GM19193 (cell line): ENCODE data around the gene PCDHGB1.
"Not testable (repeated sequence)": the region's sequence is repeated elsewhere in the genome, so short reads cannot be mapped to it uniquely, and the experiment has no call there.

ENCODE experiments used
- POLR2A ChIP-seq: IDR thresholded peaks from 4 replicates; pipeline ENCODE4 v1.6.1; 2011; ENCODE audit not compliant: insufficient read depth, insufficient read length; ENCODE audit errors: extremely low read depth

Gene PCDHGB1

DNA sequence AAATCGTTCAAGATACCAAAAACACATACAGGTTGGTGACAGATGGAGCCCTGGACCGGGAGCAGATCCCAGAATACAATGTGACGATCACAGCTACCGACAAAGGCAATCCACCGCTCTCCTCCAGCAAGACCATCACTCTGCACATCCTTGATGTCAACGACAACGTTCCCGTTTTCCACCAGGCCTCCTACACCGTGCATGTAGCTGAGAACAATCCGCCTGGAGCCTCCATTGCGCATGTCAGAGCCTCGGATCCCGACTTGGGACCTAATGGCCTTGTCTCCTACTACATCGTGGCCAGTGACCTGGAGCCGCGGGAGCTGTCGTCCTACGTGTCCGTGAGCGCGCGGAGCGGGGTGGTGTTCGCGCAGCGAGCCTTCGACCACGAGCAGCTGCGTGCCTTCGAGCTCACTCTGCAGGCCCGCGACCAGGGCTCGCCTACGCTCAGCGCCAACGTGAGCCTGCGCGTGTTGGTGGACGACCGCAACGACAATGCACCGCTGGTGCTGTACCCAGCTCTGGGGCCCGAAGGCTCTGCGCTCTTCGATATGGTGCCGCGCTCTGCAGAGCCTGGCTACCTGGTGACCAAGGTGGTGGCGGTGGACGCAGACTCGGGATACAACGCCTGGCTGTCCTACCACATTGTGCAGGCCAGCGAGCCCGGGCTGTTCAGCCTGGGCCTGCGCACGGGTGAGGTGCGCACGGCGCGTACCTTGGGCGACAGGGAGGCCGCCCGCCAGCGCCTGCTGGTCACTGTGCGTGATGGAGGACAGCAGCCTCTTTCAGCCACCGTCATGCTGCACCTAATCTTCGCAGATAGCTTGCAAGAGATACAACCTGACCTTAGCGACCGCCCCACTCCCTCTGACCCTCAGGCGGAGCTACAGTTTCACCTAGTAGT, 21.9 kb downstream of the PCDHGB1 start:
- no peak for TF ChIP-seq POLR2A

DNA sequence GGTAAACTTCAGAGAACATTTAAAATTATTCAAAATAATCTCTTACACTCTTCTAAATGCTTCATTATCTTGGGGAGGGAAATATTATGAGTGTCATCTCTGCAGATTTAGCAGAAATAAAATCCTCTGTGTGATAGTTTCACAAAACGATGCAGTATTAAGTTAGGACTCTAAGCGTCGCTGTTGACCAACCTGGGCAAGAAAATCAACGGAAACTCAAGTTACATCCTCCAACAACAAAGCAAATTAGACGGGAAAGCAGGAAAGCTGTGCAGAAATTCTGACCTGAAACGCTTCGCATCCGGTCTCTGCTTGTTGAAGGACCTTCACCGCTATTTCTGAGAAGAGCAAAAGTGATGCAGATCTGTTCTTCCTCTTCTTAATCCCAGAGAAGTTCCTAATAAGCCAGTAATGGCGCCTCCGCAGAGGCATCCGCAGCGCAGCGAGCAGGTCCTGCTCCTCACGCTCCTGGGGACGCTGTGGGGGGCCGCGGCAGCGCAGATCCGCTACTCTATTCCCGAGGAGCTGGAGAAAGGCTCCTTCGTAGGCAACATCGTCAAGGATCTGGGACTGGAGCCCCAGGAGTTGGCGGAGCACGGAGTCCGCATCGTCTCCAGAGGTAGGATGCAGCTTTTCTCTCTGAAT, 23.9 kb downstream of the PCDHGB1 start, which contains the start of gene PCDHGA6:
Gene PCDHGA6 (plus strand): TSS at position 219 of the 645 bp plus-strand sequence. CDS start 193 bp downstream, at position 412.
- no peak for TF ChIP-seq POLR2A

DNA sequence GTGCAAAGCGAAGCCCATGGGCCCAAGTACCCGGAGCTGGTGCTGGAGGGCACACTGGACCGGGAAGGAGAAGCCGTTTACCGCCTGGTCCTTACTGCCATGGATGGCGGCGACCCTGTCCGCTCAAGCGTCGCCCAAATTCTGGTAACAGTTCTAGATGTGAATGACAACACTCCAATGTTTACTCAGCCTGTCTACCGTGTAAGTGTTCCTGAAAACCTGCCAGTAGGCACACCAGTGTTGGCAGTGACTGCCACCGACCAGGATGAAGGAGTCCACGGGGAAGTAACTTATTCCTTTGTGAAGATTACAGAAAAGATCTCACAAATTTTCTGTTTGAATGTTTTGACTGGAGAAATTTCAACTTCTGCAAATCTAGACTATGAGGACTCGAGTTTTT, 24.7 kb downstream of the PCDHGB1 start:
- TF ChIP-seq POLR2A: no peak

DNA sequence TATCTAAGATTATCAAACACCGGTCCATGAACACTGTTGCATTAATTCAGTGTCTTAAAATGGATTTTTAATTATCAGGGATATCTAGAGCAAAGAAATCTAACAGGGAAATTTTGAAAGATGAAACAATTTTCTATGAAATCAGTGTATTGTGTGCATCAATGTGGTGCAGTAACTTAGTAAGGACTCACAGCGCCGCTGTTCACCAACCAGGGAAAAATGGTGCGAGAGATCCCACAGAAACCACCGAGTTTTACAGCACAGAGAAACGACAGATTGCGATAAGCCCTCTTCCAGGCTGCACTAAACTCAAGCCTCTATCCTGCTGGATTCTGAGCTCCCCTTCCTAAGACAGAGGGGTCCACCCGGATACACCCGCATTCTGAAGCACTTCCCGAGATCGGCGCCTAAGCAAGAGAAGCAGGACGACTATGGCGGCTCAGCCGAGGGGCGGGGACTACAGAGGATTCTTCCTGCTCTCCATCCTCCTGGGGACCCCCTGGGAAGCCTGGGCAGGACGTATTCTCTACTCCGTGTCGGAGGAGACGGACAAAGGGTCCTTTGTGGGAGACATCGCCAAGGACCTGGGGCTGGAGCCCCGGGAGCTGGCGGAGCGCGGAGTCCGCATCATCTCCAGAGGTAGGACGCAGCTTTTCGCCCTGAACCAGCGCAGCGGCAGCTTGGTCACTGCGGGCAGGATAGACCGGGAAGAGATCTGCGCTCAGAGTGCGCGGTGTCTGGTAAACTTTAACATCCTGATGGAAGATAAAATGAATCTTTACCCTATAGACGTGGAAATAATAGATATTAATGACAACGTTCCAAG, 32.8 kb downstream of the PCDHGB1 start, which contains the start of gene PCDHGA7:
Gene PCDHGA7 (plus strand): TSS at position 274 of the 826 bp plus-strand sequence. CDS start 158 bp downstream, at position 432.
- TF ChIP-seq POLR2A: no peak

DNA sequence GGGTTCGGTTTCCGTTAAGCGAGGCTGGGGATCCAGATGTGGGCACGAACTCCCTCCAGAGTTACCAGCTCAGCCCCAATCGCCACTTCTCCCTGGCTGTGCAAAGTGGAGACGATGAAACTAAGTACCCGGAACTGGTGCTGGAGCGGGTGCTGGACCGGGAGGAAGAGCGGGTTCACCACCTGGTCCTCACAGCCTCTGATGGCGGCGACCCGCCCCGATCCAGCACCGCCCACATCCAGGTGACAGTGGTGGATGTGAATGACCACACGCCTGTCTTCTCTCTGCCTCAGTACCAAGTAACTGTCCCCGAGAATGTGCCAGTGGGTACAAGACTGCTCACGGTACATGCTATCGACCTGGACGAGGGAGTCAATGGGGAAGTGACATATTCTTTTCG, 33.4 kb downstream of the PCDHGB1 start:
- TF ChIP-seq POLR2A: no peak

DNA sequence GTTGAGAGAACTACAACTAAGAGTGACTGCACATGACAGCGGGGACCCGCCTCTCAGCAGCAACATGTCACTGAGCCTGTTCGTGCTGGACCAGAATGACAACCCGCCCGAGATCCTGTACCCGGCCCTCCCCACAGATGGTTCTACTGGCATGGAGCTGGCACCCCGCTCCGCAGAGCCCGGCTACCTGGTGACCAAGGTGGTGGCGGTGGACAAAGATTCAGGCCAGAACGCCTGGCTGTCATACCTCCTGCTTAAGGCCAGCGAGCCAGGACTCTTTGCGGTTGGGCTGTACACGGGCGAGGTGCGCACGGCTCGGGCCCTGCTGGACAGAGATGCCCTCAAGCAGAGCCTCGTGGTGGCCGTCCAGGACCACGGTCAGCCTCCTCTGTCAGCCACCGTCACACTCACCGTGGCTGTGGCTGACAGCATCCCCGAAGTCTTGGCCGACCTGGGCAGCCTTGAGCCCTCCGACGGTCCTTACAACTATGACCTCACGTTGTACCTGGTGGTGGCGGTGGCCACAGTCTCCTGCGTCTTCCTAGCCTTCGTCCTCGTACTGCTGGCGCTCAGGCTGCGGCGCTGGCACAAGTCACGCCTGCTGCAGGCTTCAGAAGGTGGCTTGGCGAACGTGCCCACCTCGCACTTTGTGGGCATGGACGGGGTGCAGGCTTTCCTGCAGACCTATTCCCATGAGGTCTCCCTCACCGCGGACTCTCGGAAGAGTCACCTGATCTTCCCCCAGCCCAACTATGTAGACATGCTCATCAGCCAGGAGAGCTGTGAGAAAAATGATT, 34.8 kb downstream of the PCDHGB1 start:
- TF ChIP-seq POLR2A: no peak

DNA sequence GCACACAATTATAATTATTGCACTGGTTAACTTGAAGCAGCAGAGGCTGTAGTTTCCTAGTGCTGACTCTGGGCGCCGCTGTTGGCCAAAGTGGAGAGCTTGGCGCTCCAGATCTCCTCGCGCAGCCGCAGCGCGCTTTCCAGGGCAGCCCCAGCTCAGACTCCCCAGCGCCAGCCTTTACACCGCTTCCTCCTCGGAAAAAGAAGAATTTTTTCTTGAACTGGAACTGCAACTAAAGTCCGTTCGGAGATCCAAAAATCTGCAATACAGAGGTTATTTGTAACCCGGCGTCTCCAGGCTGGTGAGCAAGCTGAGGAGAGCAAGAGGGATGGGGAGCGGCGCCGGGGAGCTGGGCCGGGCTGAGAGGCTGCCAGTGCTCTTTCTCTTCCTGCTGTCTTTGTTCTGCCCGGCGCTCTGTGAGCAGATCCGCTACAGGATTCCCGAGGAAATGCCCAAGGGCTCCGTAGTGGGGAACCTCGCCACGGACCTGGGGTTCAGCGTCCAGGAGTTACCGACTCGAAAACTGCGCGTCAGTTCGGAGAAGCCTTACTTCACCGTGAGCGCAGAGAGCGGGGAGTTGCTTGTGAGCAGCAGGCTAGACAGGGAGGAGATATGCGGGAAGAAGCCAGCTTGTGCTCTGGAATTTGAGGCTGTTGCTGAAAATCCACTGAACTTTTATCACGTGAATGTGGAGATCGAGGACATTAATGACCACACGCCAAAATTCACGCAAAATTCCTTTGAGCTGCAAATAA, 37.8 kb downstream of the PCDHGB1 start, which contains the start of gene PCDHGB4:
Gene PCDHGB4 (plus strand): TSS at position 142 of the 755 bp plus-strand sequence. CDS start 187 bp downstream, at position 329.
- not testable (repeated sequence) for TF ChIP-seq POLR2A

DNA sequence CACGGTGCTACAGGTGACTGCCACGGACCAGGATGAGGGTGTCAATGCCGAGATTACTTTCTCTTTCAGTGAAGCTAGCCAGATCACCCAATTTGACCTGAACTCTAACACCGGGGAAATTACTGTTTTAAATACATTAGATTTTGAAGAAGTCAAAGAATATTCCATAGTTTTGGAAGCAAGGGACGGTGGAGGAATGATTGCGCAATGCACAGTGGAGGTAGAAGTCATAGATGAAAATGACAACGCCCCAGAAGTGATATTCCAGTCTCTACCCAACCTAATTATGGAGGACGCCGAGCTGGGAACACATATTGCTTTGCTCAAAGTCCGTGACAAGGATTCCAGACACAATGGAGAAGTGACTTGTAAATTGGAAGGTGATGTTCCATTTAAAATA, 38.8 kb downstream of the PCDHGB1 start:
- TF ChIP-seq POLR2A: no peak

DNA sequence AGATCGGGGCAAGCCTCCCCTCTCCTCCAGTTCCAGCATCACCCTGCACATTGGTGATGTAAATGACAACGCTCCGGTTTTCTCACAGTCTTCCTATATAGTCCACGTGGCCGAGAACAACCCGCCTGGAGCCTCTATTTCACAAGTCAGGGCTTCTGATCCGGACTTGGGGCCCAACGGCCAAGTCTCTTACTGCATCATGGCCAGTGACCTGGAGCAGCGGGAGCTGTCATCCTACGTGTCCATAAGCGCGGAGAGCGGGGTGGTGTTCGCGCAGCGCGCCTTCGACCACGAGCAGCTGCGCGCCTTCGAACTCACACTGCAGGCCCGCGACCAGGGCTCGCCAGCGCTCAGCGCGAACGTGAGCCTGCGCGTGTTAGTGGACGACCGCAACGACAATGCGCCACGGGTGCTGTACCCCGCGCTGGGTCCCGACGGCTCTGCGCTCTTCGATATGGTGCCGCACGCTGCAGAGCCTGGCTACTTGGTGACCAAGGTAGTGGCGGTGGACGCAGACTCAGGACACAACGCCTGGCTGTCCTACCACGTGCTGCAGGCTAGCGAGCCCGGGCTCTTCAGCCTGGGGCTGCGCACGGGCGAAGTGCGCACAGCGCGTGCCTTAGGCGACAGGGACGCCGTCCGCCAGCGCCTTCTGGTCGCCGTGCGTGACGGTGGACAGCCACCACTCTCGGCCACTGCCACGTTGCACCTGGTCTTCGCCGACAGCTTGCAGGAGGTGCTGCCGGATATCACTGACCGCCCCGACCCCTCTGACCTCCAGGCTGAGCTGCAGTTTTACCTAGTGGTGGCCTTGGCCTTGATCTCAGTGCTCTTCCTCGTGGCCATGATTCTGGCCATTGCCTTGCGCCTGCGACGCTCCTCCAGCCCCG, 39.5 kb downstream of the PCDHGB1 start:
- TF ChIP-seq POLR2A: no peak

DNA sequence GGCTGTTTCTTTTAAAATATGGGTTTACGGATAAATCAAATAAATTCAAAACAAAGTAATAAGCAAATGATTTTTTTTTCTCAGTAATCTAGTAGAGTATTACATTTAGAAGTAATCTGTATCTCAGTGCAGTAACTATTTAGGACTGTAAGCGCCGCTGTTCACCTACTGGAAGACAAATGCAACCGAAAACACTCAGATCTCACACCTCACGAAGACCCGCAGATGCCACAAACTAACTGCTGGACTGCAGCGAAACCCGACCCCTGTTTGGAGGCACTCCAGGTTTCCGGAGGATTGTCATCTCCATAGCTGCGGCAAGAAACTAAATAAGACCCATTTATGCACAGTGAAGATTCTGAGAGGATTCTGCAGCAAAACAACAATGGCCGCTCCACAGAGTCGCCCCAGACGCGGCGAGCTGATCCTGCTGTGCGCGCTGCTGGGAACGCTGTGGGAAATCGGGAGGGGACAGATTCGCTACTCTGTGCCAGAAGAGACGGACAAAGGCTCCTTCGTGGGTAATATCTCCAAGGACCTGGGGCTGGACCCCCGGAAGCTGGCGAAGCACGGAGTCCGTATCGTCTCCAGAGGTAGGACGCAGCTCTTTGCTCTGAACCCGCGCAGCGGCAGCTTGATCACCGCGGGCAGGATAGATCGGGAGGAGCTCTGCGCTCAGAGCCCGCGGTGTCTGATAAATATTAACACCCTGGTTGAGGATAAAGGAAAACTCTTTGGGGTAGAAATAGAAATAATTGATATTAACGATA, 42.7 kb downstream of the PCDHGB1 start, which contains the start of gene PCDHGA8:
Gene PCDHGA8 (plus strand): TSS at position 205 of the 770 bp plus-strand sequence. CDS start 181 bp downstream, at position 386.
- no peak for TF ChIP-seq POLR2A

DNA sequence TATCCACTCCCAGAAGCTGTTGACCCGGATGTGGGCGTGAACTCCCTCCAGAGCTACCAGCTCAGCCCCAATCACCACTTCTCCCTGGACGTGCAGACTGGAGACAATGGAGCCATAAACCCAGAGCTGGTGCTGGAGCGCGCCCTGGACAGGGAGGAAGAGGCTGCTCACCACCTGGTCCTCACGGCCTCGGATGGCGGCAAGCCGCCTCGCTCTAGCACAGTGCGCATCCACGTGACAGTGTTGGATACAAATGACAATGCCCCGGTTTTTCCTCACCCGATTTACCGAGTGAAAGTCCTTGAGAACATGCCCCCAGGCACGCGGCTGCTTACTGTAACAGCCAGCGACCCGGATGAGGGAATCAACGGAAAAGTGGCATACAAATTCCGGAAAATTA, 43.4 kb downstream of the PCDHGB1 start:
- TF ChIP-seq POLR2A: no peak
